GM23338 (cell line): ENCODE measurements around the gene FBRS. TPM values are rescaled to one million over a fixed set of nuclear protein-coding genes. Genes with fewer than 3 reads are reported as not detected.
"Not testable (repeated sequence)": the region's sequence is repeated elsewhere in the genome, so short reads cannot be mapped to it uniquely, and the experiment has no call there.

ENCODE experiments used
- ATAC-seq: fragments of 200-7000 bp; cut with Tn5 transposase; 3 replicates; pipeline ENCODE4 v1.9.1; 2020
- DNase-seq: peaks from one replicate; pipeline ENCODE4 v3.0.0-alpha.2; 2015; ENCODE audit warnings: low spot score
- H2AFZ ChIP-seq: fragments of 200-600 bp; sonication (generic); 2 replicates; pipeline ENCODE4 v1.8.0; 2016; ENCODE audit warnings: antibody characterized with exemption, mild to moderate bottlenecking, moderate library complexity
- H3F3A ChIP-seq: fragments of 200-600 bp; sonication (generic); replicated peaks from 2 replicates; pipeline ENCODE4 v1.8.0; 2017; ENCODE audit warnings: antibody characterized with exemption, mixed run types, low read depth
- H3K27ac ChIP-seq: fragments of 200-600 bp; sonication (generic); 2 replicates; pipeline ENCODE4 v1.6.1; 2016; ENCODE audit warnings: low read depth
- H3K27me3 ChIP-seq: fragments of 200-600 bp; sonication (generic); 2 replicates; pipeline ENCODE4 v1.8.0; 2016; ENCODE audit warnings: mild to moderate bottlenecking, mixed run types, moderate library complexity; ENCODE audit not compliant: insufficient read depth
- H3K36me3 ChIP-seq: fragments of 200-600 bp; sonication (generic); 2 replicates; pipeline ENCODE4 v1.8.0; 2016; ENCODE audit warnings: mild to moderate bottlenecking; ENCODE audit not compliant: insufficient read depth
- H3K4me1 ChIP-seq: fragments of 200-600 bp; sonication (generic); 2 replicates; pipeline ENCODE4 v1.8.0; 2016; ENCODE audit warnings: mild to moderate bottlenecking, moderate library complexity; ENCODE audit not compliant: insufficient read depth
- H3K4me2 ChIP-seq: fragments of 200-600 bp; sonication (generic); 2 replicates; pipeline ENCODE4 v1.7.1; 2017; ENCODE audit warnings: mixed run types
- H3K4me3 ChIP-seq: fragments of 200-600 bp; sonication (generic); 2 replicates; pipeline ENCODE4 v1.6.1; 2016; ENCODE audit warnings: mixed run types
- H3K79me2 ChIP-seq: fragments of 200-600 bp; sonication (generic); replicated peaks from 2 replicates; pipeline ENCODE4 v1.8.0; 2017; ENCODE audit warnings: mild to moderate bottlenecking; ENCODE audit not compliant: insufficient read depth
- H3K9me2 ChIP-seq: fragments of 200-600 bp; sonication (generic); 2 replicates; pipeline ENCODE4 v1.8.0; 2017; ENCODE audit not compliant: insufficient read depth
- H4K20me1 ChIP-seq: fragments of 200-600 bp; sonication (generic); replicated peaks from 2 replicates; pipeline ENCODE4 v1.8.0; 2017; ENCODE audit warnings: mild to moderate bottlenecking; ENCODE audit not compliant: insufficient read depth
- H3K27ac Mint-ChIP-seq: 2 replicates; pipeline ENCODE4 v1.8.0; 2020; ENCODE audit warnings: inconsistent platforms, mild to moderate bottlenecking, moderate library complexity, mixed read lengths
- H3K27me3 Mint-ChIP-seq: 3 replicates; pipeline ENCODE4 v1.8.0; 2022; ENCODE audit warnings: low read depth, mild to moderate bottlenecking, moderate library complexity, mixed read lengths, inconsistent platforms; ENCODE audit not compliant: insufficient read depth, poor library complexity
- H3K36me3 Mint-ChIP-seq: 3 replicates; pipeline ENCODE4 v1.8.0; 2021; ENCODE audit warnings: low read depth, mild to moderate bottlenecking, inconsistent platforms, moderate library complexity, mixed read lengths
- H3K4me1 Mint-ChIP-seq: 3 replicates; pipeline ENCODE4 v1.8.0; 2020; ENCODE audit warnings: mild to moderate bottlenecking, inconsistent platforms, mixed read lengths
- H3K4me3 Mint-ChIP-seq: 3 replicates; pipeline ENCODE4 v1.8.0; 2021; ENCODE audit warnings: moderate library complexity, mild to moderate bottlenecking, inconsistent platforms, mixed read lengths
- H3K9me3 Mint-ChIP-seq: 3 replicates; pipeline ENCODE4 v1.8.0; 2020; ENCODE audit warnings: moderate library complexity, mild to moderate bottlenecking, inconsistent platforms, mixed read lengths
- CREB1 ChIP-seq: fragments of 250-450 bp; sonication (Bioruptor Pico); IDR thresholded peaks from 2 replicates; pipeline ENCODE4 v1.5.0; 2020; ENCODE audit warnings: low read depth, mild to moderate bottlenecking, moderate library complexity
- CTCF ChIP-seq, 2 experiments: fragments of 200-600 bp in 1 of 2; sonication (generic) in 1 of 2; conservative IDR thresholded peaks; 2 replicates each; pipeline versions ENCODE4 v1.5.1 to v1.6.1; 2016 to 2017; ENCODE audit warnings: antibody characterized with exemption in 2 of 2, low read depth in 2 of 2, mild to moderate bottlenecking in 2 of 2, moderate library complexity in 1 of 2
- EZH2 ChIP-seq: fragments of 200-600 bp; sonication (generic); IDR thresholded peaks from one replicate; pipeline ENCODE4 v1.8.0; 2017; ENCODE audit warnings: antibody characterized with exemption, mild to moderate bottlenecking, low read depth; ENCODE audit not compliant: unreplicated experiment
- EZH2phosphoT487 ChIP-seq: fragments of 200-600 bp; sonication (generic); IDR thresholded peaks from one replicate; pipeline ENCODE4 v1.8.1; 2018; ENCODE audit warnings: antibody characterized with exemption; ENCODE audit not compliant: unreplicated experiment
- NANOG ChIP-seq: IDR thresholded peaks from 2 replicates; pipeline ENCODE4 v1.6.1; 2016; ENCODE audit warnings: antibody characterized with exemption, borderline replicate concordance
- POLR2AphosphoS5 ChIP-seq: IDR thresholded peaks from 2 replicates; pipeline ENCODE4 v1.6.1; 2016; ENCODE audit warnings: antibody characterized with exemption, low read depth
- REST ChIP-seq: IDR thresholded peaks from one replicate; pipeline ENCODE4 v1.6.1; 2018; ENCODE audit warnings: antibody characterized with exemption; ENCODE audit not compliant: unreplicated experiment
- STAT1 ChIP-seq: IDR thresholded peaks from one replicate; pipeline ENCODE4 v1.6.1; 2016; ENCODE audit warnings: antibody characterized with exemption; ENCODE audit not compliant: unreplicated experiment
- ZNF114 ChIP-seq: fragments of 250-450 bp; sonication (Bioruptor Pico); IDR thresholded peaks from 2 replicates; pipeline ENCODE4 v1.5.0; 2020; ENCODE audit warnings: mild to moderate bottlenecking, moderate library complexity
- polyA plus RNA-seq: library from polyadenylated mRNA; unstranded; fragments of >200 nt; fragmentation: Nextera tagmentation; extraction: Ambion mirVana; gene quantifications from 2 replicates; pipeline ENCODE4 v1.2.1, GENCODE V29; 2016
- total RNA-seq: library from RNA; depleted of rRNA; stranded (reverse); fragments of >200 nt; shearing (Covaris generic); gene quantifications from 2 replicates; pipeline ENCODE4 v1.2.3, GENCODE V29; 2014

Gene FBRS
- total and polyA plus RNA-seq, 2 experiments from 2014 or later: 2.3 to 7.2 TPM

GRCh38 chr16:30636599-30636998, 21.6 kb upstream of the FBRS start (continued):
- TF ChIP-seq CREB1 (CRISPR knock-in tag) (no peak), STAT1 (no peak), ZNF114 (CRISPR knock-in tag) (no peak), POLR2AphosphoS5 (no peak), EZH2phosphoT487 (no peak), CTCF (conservative IDR thresholded peaks at IDR 0.05; ENCODE audit: low read depth in 2 of 2) (no peak), EZH2 (no peak), REST (no peak)

GRCh38 chr16:30637139-30637538, 21.1 kb upstream of the FBRS start:
- not testable (repeated sequence) for ATAC-seq, H3K79me2 ChIP-seq, H3K27me3 ChIP-seq, H3K4me1 Mint-ChIP-seq, DNase-seq, H3K4me1 ChIP-seq, H3K4me3 ChIP-seq, H3K36me3 Mint-ChIP-seq, H3K27ac ChIP-seq, H4K20me1 ChIP-seq, H3F3A ChIP-seq, H2AFZ ChIP-seq, H3K9me3 Mint-ChIP-seq, H3K4me3 Mint-ChIP-seq, H3K36me3 ChIP-seq, H3K9me2 ChIP-seq, H3K27ac Mint-ChIP-seq, H3K4me2 ChIP-seq
- H3K27me3 Mint-ChIP-seq: peaks cover 11% of the 10 kb centered on the region

- Mint-ChIP-seq H3K27ac (no peak overlapping the region), H3K4me3 (no peak overlapping the region), H3K9me3 (no peaks in the 10 kb centered on the region), H3K27me3 (peaks cover 11% of the 10 kb centered on the region), H3K36me3 (no peaks in the 10 kb centered on the region), H3K4me1 (no peaks in the 10 kb centered on the region; the same call in 2 of the 3 replicates)
- Histone ChIP-seq H3K79me2 (no peaks in the 10 kb centered on the region), H3K9me2 (no peaks in the 10 kb centered on the region), H3K4me3 (no peak overlapping the region), H4K20me1 (no peaks in the 10 kb centered on the region), H2AFZ (no peak overlapping the region), H3K36me3 (no peaks in the 10 kb centered on the region), H3K27ac (no peak overlapping the region), H3K27me3 (no peaks in the 10 kb centered on the region; the same call in 1 of the 2 replicates), H3K4me1 (no peaks in the 10 kb centered on the region), H3K4me2 (no peak overlapping the region), H3F3A (no peaks in the 10 kb centered on the region)
- DNase-seq (peak; percentile 67), ATAC-seq (peak; percentile 10)
- no peak for TF ChIP-seq NANOG
- peak; percentile 56 to 72 for TF ChIP-seq CTCF (conservative IDR thresholded peaks at IDR 0.05; ENCODE audit: low read depth in 2 of 2)
Observed at GRCh38 chr16:30637944-30638343, 20.3 kb upstream of the FBRS start.
